HCT116 (cell line): ENCODE measurements around the gene MAPK14. TPM values are rescaled to one million over a fixed set of nuclear protein-coding genes. Genes with fewer than 3 reads are reported as not detected.

ENCODE experiments used
- ATAC-seq: fragments of 200-7000 bp; cut with Tn5 transposase; 2 replicates; pipeline ENCODE4 v1.9.1; 2020; ENCODE audit warnings: mild to moderate bottlenecking, moderate library complexity
- BruUV-seq: library from RNA; stranded (reverse); fragments of 400-500 nt; replicated peaks from 2 replicates; lab custom pipeline; 2021; lab: Mats Ljungman, UMichigan
- CTCF ChIA-PET: fragments of 300-600 bp; sonication (Branson Sonifier 250); formaldehyde crosslinking; loops from one replicate; lab custom pipeline; 2021; ENCODE audit warnings: antibody characterized with exemption; lab: Charles Lee
- POLR2A ChIA-PET: fragments of 300-600, 350-600 bp; sonication (Branson Sonifier 250); formaldehyde crosslinking; loops from one replicate; lab custom pipeline; 2021; ENCODE audit warnings: antibody characterized with exemption; lab: Charles Lee
- RAD21 ChIA-PET, 2 experiments: fragments of 300-600 bp; sonication (Branson Sonifier 250); formaldehyde crosslinking; loops; one replicate each; lab custom pipeline; 2023; ENCODE audit warnings: low total read pairs in 2 of 2; ENCODE audit not compliant: uncharacterized antibody in 2 of 2, unreplicated experiment in 2 of 2, low non-redundant PET in 1 of 2; lab: Charles Lee
- DNase-seq: peaks from one replicate; pipeline ENCODE4 v3.0.0-alpha.2; 2010; ENCODE audit warnings: low read depth, low spot score
- H2AFZ ChIP-seq: fragments of 200-600 bp; shearing (Covaris generic), sonication (generic); 2 replicates; pipeline ENCODE4 v1.6.1; 2017; ENCODE audit warnings: low read depth, mixed run types, mixed read lengths, antibody characterized with exemption, low read length; ENCODE audit not compliant: poor library complexity, severe bottlenecking
- H3K27ac ChIP-seq: 2 replicates; pipeline ENCODE4 v1.5.1; 2012; ENCODE audit warnings: low read depth, low read length
- H3K27me3 ChIP-seq: fragments of 200-600 bp; sonication (generic); 2 replicates; pipeline ENCODE4 v1.6.1; 2016; ENCODE audit warnings: mixed run types, low read length, mixed read lengths; ENCODE audit not compliant: insufficient read depth
- H3K36me3 ChIP-seq, 2 experiments: fragments of 200-500 bp in 1 of 2; fragments of 200-600 bp in 1 of 2; sonication (Bioruptor generic) in 1 of 2; sonication (generic) in 1 of 2; 2 replicates each; pipeline versions ENCODE4 v1.5.1 to v1.6.1; 2014 to 2016; ENCODE audit warnings: low read length in 2 of 2, inconsistent platforms in 1 of 2, mixed read lengths in 1 of 2, mixed run types in 1 of 2; ENCODE audit not compliant: insufficient read depth in 2 of 2, control insufficient read depth in 1 of 2
- H3K4me1 ChIP-seq, 2 experiments: fragments of 200-600 bp in 1 of 2; sonication (generic) in 1 of 2; 2 replicates each; pipeline versions ENCODE4 v1.5.1 to v1.6.1; 2012 to 2017; ENCODE audit warnings: low read length in 2 of 2, inconsistent platforms in 1 of 2, mild to moderate bottlenecking in 1 of 2, mixed read lengths in 1 of 2, mixed run types in 1 of 2, moderate library complexity in 1 of 2; ENCODE audit not compliant: insufficient read depth in 2 of 2, control insufficient read depth in 1 of 2
- H3K4me2 ChIP-seq: fragments of 200-600 bp; sonication (generic); 2 replicates; pipeline ENCODE4 v1.6.1; 2017; ENCODE audit warnings: mixed run types, low read length, mixed read lengths
- H3K4me3 ChIP-seq, 2 experiments: fragments of 200-600 bp in 1 of 2; sonication (generic) in 1 of 2; replicated peaks in 1 of 2; 2 replicates each; pipeline ENCODE4 v1.5.1; 2011 to 2016; ENCODE audit warnings: low read length in 2 of 2, control low read depth in 1 of 2, low read depth in 1 of 2, mild to moderate bottlenecking in 1 of 2, mixed read lengths in 1 of 2, mixed run types in 1 of 2
- H3K79me2 ChIP-seq: fragments of 200-600 bp; sonication (generic); 2 replicates; pipeline ENCODE4 v1.6.1; 2017; ENCODE audit warnings: mild to moderate bottlenecking, mixed run types, low read length, moderate library complexity, mixed read lengths; ENCODE audit not compliant: insufficient read depth
- H3K9ac ChIP-seq: fragments of 200-600 bp; sonication (generic); 2 replicates; pipeline ENCODE4 v1.6.1; 2016; ENCODE audit warnings: low read length, mixed read lengths
- H3K9me2 ChIP-seq: fragments of 200-600 bp; sonication (generic), shearing (Covaris generic); 2 replicates; pipeline ENCODE4 v1.6.1; 2017; ENCODE audit warnings: mixed run types, mild to moderate bottlenecking, moderate library complexity; ENCODE audit not compliant: insufficient read depth
- H3K9me3 ChIP-seq, 2 experiments: fragments of 200-500 bp in 1 of 2; fragments of 200-600 bp in 1 of 2; sonication (Bioruptor generic) in 1 of 2; sonication (generic) in 1 of 2; 2 replicates each; pipeline ENCODE4 v1.6.1; 2014 to 2017; ENCODE audit warnings: low read length in 2 of 2, mixed read lengths in 2 of 2, inconsistent platforms in 1 of 2, low read depth in 1 of 2, mild to moderate bottlenecking in 1 of 2, mixed run types in 1 of 2, moderate library complexity in 1 of 2; ENCODE audit not compliant: control insufficient read depth in 1 of 2, insufficient read depth in 1 of 2
- H4K20me1 ChIP-seq: fragments of 200-600 bp; sonication (generic), shearing (Covaris generic); 2 replicates; pipeline ENCODE4 v1.6.1; 2017; ENCODE audit warnings: mixed run types, mild to moderate bottlenecking, moderate library complexity; ENCODE audit not compliant: insufficient read depth
- intact Hi-C: fragments of 100-400 bp; cut with micrococcal nuclease; formaldehyde crosslinking; loops from 2 replicates; pipeline ENCODE4 v1.10.0; 2022
- total RNA-seq: library from RNA; stranded (reverse); gene quantifications from one replicate; pipeline ENCODE4 v1.2.1, GENCODE V29; 2021; ENCODE audit not compliant: unreplicated experiment
- TF ChIP-seq, protein P1 (sequence below): IDR thresholded peaks from 2 replicates; pipeline ENCODE4 v1.6.1; 2011; ENCODE audit warnings: mild to moderate bottlenecking, low read length, moderate library complexity; ENCODE audit not compliant: insufficient replicate concordance; ENCODE audit errors: extremely low read depth
- TF ChIP-seq, protein P2 (sequence below), 3 experiments: fragments of 200-600 bp in 1 of 3; sonication (generic) in 1 of 3; IDR thresholded peaks in 2 of 3; conservative IDR thresholded peaks in 1 of 3; 2 replicates each; pipeline ENCODE4 v1.5.1; 2012 to 2017; ENCODE audit warnings: low read depth in 2 of 3, low read length in 2 of 3, antibody characterized with exemption in 1 of 3, borderline replicate concordance in 1 of 3, control low read depth in 1 of 3, mild to moderate bottlenecking in 1 of 3, mixed read lengths in 1 of 3, mixed run types in 1 of 3, moderate library complexity in 1 of 3; ENCODE audit not compliant: insufficient read depth in 1 of 3

MAPK14 gene
- total RNA-seq, 1 experiment from 2014 or later: 34.2 TPM

- CTCF ChIA-PET: interaction anchor here (0.9 to 2.0 kb wide), 4 partner anchors 9 to 43 kb away, joined by 3 to 6 read pairs (median 3); no protein-coding TSS in a partner anchor
- peaks cover 0 to 5% of the 10 kb centered on the region in 2 experiments; a peak in 1 of 4 replicates for H3K36me3 ChIP-seq
These were observed 68.1 kb downstream of the MAPK14 start for GRCh38 chr6:36095497-36096391.

More at GRCh38 chr6:36095497-36096391, 68.1 kb downstream of the MAPK14 start:
- Histone ChIP-seq H2AFZ (no peak overlapping the region), H3K4me2 (no peak overlapping the region), H3K27ac (no peak overlapping the region), H4K20me1 (peaks cover 5% of the 10 kb centered on the region; the same call in 1 of the 2 replicates), H3K9me3 (no peaks in the 10 kb centered on the region), H3K4me1 (no peaks in the 10 kb centered on the region), H3K9ac (no peak overlapping the region), H3K79me2 (no peaks in the 10 kb centered on the region), H3K27me3 (no peaks in the 10 kb centered on the region), H3K4me3 (no peak overlapping the region), H3K9me2 (no peaks in the 10 kb centered on the region)
- RAD21 ChIA-PET: no interaction called here
- POLR2A ChIA-PET: no interaction called here
- ATAC-seq (peak; percentile 33; the same call in 1 of the 2 replicates), DNase-seq (no peak)
- BruUV-seq: no TSS peak
- TF ChIP-seq, protein P1, sequence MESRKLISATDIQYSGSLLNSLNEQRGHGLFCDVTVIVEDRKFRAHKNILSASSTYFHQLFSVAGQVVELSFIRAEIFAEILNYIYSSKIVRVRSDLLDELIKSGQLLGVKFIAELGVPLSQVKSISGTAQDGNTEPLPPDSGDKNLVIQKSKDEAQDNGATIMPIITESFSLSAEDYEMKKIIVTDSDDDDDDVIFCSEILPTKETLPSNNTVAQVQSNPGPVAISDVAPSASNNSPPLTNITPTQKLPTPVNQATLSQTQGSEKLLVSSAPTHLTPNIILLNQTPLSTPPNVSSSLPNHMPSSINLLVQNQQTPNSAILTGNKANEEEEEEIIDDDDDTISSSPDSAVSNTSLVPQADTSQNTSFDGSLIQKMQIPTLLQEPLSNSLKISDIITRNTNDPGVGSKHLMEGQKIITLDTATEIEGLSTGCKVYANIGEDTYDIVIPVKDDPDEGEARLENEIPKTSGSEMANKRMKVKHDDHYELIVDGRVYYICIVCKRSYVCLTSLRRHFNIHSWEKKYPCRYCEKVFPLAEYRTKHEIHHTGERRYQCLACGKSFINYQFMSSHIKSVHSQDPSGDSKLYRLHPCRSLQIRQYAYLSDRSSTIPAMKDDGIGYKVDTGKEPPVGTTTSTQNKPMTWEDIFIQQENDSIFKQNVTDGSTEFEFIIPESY: no peak
- TF ChIP-seq, protein P2, sequence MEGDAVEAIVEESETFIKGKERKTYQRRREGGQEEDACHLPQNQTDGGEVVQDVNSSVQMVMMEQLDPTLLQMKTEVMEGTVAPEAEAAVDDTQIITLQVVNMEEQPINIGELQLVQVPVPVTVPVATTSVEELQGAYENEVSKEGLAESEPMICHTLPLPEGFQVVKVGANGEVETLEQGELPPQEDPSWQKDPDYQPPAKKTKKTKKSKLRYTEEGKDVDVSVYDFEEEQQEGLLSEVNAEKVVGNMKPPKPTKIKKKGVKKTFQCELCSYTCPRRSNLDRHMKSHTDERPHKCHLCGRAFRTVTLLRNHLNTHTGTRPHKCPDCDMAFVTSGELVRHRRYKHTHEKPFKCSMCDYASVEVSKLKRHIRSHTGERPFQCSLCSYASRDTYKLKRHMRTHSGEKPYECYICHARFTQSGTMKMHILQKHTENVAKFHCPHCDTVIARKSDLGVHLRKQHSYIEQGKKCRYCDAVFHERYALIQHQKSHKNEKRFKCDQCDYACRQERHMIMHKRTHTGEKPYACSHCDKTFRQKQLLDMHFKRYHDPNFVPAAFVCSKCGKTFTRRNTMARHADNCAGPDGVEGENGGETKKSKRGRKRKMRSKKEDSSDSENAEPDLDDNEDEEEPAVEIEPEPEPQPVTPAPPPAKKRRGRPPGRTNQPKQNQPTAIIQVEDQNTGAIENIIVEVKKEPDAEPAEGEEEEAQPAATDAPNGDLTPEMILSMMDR (IDR thresholded peaks at IDR 0.05 in 2 of 3, conservative IDR thresholded peaks at IDR 0.05 in 1 of 3; ENCODE audit: borderline replicate concordance in 1 of 3, insufficient read depth in 1 of 3, low read depth in 2 of 3, low read length in 2 of 3): peak in 1 of 3 experiments; percentile 9; a peak in 1 of 6 replicates
- intact Hi-C loops: loop anchor here (1.0 to 10.0 kb wide), 3 partner anchors 68 to 571 kb away; partner anchors contain the start of gene MAPK14
